GM18511 (cell line): ENCODE measurements around the gene LRMDA.
A peak's percentile ranks its signal among the peaks of the same experiment; 100 is the strongest.

ENCODE experiments used
- ATAC-seq: cut with Tn5 transposase; IDR thresholded peaks from one replicate; pipeline ENCODE4 v1.9.1; 2021; ENCODE audit warnings: mild to moderate bottlenecking, moderate library complexity; ENCODE audit not compliant: unreplicated experiment

The LRMDA gene

GRCh38 chr10:75803121-75803520, 371.7 kb downstream of the LRMDA start:
- ATAC-seq, result no peak

GRCh38 chr10:75803816-75804552, 372.6 kb downstream of the LRMDA start:
- ATAC-seq, result no peak

- no peak for ATAC-seq
Observed at GRCh38 chr10:75806186-75806585, 374.8 kb downstream of the LRMDA start.

- no peak for ATAC-seq
Observed at GRCh38 chr10:75807456-75807855, 376.0 kb downstream of the LRMDA start.

GRCh38 chr10:75809003-75809402, 377.6 kb downstream of the LRMDA start:
- no peak for ATAC-seq

- no peak for ATAC-seq
Observed at GRCh38 chr10:75814014-75814413, 382.6 kb downstream of the LRMDA start.

- no peak for ATAC-seq
Observed at GRCh38 chr10:75815066-75815465, 383.6 kb downstream of the LRMDA start.

- ATAC-seq, result no peak
Observed at GRCh38 chr10:75817198-75817597, 385.8 kb downstream of the LRMDA start.

- no peak for ATAC-seq
Observed at GRCh38 chr10:75818552-75818951, 387.1 kb downstream of the LRMDA start.

- ATAC-seq, result peak; percentile 75
Observed at GRCh38 chr10:75825235-75825634, 393.8 kb downstream of the LRMDA start.

- ATAC-seq, result peak; percentile 28
Observed at GRCh38 chr10:75825661-75826060, 394.2 kb downstream of the LRMDA start.

- no peak for ATAC-seq
Observed at GRCh38 chr10:75826846-75827245, 395.4 kb downstream of the LRMDA start.

GRCh38 chr10:75827587-75828021, 396.2 kb downstream of the LRMDA start:
- ATAC-seq, result no peak

GRCh38 chr10:75828413-75828812, 397.0 kb downstream of the LRMDA start:
- ATAC-seq, result no peak

GRCh38 chr10:75836064-75836463, 404.6 kb downstream of the LRMDA start:
- no peak for ATAC-seq

- no peak for ATAC-seq
Observed at GRCh38 chr10:75838486-75838885, 407.1 kb downstream of the LRMDA start.

GRCh38 chr10:75839020-75839419, 407.6 kb downstream of the LRMDA start:
- ATAC-seq, result no peak

GRCh38 chr10:75841266-75841665, 409.8 kb downstream of the LRMDA start:
- ATAC-seq, result no peak

GRCh38 chr10:75845176-75845947, 413.9 kb downstream of the LRMDA start:
- ATAC-seq, result no peak

GRCh38 chr10:75847477-75847876, 416.1 kb downstream of the LRMDA start:
- no peak for ATAC-seq

GRCh38 chr10:75851580-75852345, 420.3 kb downstream of the LRMDA start:
- no peak for ATAC-seq
